BE2C (cell line): ENCODE measurements around the gene CLSTN2.

Experiments used
- DNase-seq: peaks from one replicate; pipeline ENCODE4 v3.0.0-alpha.2; 2020
- H3K27me3 ChIP-seq: fragments of 250-450 bp; sonication (Bioruptor Pico); 2 replicates; pipeline ENCODE4 v1.5.1; 2020; ENCODE audit warnings: mild to moderate bottlenecking
- H3K36me3 ChIP-seq: fragments of 250-450 bp; sonication (Bioruptor Pico); 2 replicates; pipeline ENCODE4 v1.5.1; 2020; ENCODE audit warnings: mild to moderate bottlenecking
- H3K4me1 ChIP-seq: fragments of 250-450 bp; sonication (Bioruptor Pico); 2 replicates; pipeline ENCODE4 v1.5.1; 2020
- H3K4me3 ChIP-seq: 2 replicates; pipeline ENCODE4 v1.5.1; 2011; ENCODE audit warnings: low read depth, low read length
- H3K9me3 ChIP-seq: fragments of 250-450 bp; sonication (Bioruptor Pico); 2 replicates; pipeline ENCODE4 v1.5.1; 2020
- TF ChIP-seq, protein P1 (sequence below): IDR thresholded peaks from 2 replicates; pipeline ENCODE4 v1.5.1; 2012; ENCODE audit warnings: mild to moderate bottlenecking, low read depth, low read length

The CLSTN2 gene

DNA sequence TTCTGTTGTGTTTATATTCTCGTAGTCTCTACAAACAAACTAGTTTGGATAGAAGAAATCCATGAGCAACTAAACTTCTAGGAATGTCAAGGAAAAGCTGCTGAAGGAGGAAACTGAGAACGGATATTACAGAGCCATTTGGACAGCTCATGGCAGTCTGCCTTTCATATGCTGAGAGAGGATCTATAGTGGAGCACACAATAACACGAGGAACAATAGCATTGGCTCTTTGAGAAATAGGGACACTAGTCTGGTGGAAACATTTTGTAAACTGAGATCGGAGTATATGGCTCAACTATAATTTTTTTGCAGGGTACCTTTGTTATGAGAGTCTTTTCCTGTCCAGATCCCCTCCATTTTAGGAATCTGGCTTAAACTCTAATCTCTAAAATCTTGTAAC, 200.5 kb downstream of the CLSTN2 start:
- no peaks in the 10 kb centered on the region for H3K9me3 ChIP-seq
- peaks cover 41% of the 10 kb centered on the region for H3K4me1 ChIP-seq
- TF ChIP-seq, protein P1, sequence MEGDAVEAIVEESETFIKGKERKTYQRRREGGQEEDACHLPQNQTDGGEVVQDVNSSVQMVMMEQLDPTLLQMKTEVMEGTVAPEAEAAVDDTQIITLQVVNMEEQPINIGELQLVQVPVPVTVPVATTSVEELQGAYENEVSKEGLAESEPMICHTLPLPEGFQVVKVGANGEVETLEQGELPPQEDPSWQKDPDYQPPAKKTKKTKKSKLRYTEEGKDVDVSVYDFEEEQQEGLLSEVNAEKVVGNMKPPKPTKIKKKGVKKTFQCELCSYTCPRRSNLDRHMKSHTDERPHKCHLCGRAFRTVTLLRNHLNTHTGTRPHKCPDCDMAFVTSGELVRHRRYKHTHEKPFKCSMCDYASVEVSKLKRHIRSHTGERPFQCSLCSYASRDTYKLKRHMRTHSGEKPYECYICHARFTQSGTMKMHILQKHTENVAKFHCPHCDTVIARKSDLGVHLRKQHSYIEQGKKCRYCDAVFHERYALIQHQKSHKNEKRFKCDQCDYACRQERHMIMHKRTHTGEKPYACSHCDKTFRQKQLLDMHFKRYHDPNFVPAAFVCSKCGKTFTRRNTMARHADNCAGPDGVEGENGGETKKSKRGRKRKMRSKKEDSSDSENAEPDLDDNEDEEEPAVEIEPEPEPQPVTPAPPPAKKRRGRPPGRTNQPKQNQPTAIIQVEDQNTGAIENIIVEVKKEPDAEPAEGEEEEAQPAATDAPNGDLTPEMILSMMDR: no peak
- no peaks in the 10 kb centered on the region for H3K36me3 ChIP-seq
- no peak overlapping the region for H3K4me3 ChIP-seq
- no peaks in the 10 kb centered on the region for H3K27me3 ChIP-seq
- no peak for DNase-seq

DNA sequence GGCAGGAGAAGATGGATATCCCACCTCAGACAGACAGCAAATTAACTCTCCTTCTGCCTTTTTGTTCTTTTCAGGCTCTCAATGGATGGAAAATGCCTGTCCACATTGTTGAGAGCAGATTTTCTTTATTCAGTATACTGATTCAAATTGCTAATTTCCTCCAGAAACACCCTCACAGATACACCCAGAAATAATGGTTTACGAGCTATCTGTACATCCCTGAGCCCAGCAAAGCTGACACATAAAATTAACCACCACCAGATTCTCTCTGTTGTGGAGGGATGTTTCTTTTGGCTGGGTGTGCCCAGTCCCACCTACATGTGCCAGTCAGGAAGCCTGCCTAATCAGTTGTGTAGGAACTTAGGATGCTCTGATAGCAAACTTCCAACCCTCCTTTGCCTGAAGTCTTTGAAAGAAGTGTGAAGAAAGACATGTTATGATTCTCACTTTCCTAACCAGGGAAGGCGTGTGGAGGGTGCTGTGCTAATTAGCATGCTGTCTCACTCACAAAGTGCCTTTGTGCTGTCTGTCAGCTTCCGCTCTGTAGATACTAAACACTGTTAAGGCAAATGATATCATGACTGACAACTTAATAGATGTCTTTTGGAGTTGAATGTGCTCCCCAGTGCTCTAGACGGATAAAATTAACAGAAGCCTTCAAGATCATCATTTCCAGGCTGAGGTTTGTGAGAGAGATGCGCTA, 208.5 kb downstream of the CLSTN2 start:
- Histone ChIP-seq H3K27me3 (no peaks in the 10 kb centered on the region), H3K9me3 (no peaks in the 10 kb centered on the region), H3K4me1 (no peaks in the 10 kb centered on the region), H3K36me3 (no peaks in the 10 kb centered on the region), H3K4me3 (no peak overlapping the region)
- no peak for DNase-seq
- TF ChIP-seq, protein P1: no peak

DNA sequence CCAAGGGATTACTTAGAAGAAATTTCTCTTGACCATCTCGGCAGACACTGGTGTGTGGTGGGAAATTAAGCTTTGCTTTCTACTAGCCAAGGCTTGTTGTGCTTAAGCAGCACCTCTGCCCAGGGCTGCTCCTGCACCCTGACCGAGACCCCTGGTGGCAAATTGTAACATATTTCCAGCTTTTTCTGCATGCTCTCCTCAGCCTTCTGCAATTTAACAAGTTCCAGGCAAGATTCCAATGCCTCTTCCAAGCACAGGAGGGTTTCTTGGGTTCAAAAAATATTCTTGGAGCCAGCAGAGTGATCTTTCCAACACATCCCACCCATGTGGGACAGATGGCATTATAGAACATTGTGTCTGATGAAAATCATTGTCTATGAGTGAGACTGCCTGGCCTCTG, 210.5 kb downstream of the CLSTN2 start:
- H3K9me3 ChIP-seq: no peaks in the 10 kb centered on the region
- H3K27me3 ChIP-seq: no peaks in the 10 kb centered on the region
- no peaks in the 10 kb centered on the region for H3K36me3 ChIP-seq
- TF ChIP-seq, protein P1: peak; percentile 31
- DNase-seq: no peak
- no peak overlapping the region for H3K4me3 ChIP-seq
- H3K4me1 ChIP-seq: no peaks in the 10 kb centered on the region

DNA sequence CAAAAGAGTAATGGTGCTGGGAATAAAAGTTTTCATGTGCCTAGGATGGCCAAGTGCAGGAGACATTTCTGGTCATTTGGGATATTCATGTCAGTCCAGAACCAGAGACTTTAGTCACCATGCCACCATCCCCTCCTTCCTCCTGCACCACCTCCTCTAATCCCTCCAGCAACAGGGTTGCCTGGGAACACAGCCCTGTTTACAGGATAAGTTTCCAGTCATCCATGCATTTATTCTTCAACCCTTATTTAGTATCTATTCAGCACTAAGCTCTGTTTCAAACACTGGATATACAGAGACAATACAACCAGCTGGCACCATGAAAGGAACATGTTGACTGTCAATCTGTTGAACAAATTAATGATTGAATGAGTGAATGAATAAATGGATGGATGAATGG, 211.7 kb downstream of the CLSTN2 start:
- no peak for DNase-seq
- no peaks in the 10 kb centered on the region for H3K4me1 ChIP-seq
- H3K9me3 ChIP-seq: no peaks in the 10 kb centered on the region
- no peak overlapping the region for H3K4me3 ChIP-seq
- TF ChIP-seq, protein P1: no peak
- H3K36me3 ChIP-seq: no peaks in the 10 kb centered on the region
- no peaks in the 10 kb centered on the region for H3K27me3 ChIP-seq

DNA sequence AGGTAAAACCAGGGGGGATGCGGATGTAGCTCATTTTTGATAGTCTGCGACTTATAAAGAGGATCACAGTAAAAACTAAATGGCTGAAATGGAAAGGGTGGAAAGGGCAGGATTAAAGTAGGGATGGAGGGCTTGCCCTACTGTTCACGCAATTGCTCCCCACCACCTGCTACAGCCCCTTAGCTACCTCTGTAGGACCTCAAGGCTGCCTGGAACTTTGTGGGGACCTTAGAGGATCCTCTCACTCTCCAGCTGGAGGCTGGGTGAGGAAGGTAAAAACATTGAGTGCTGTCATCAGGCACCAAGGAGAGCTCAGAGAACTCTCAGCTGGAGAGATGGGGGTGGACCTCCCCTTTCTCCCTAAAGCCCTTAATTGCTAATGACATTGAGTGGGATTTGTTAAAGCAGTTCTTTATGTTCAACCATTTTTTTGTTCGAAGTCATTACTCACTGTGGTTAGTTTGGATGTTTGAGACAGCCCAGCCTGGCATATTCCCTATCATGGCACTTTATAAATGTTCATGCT, 213.0 kb downstream of the CLSTN2 start:
- H3K36me3 ChIP-seq: no peaks in the 10 kb centered on the region
- no peaks in the 10 kb centered on the region for H3K4me1 ChIP-seq
- TF ChIP-seq, protein P1: no peak
- no peaks in the 10 kb centered on the region for H3K27me3 ChIP-seq
- no peak for DNase-seq
- H3K4me3 ChIP-seq: no peak overlapping the region
- H3K9me3 ChIP-seq: no peaks in the 10 kb centered on the region

- TF ChIP-seq, protein P1: no peak
- DNase-seq: no peak
- H3K9me3 ChIP-seq: no peaks in the 10 kb centered on the region
Observed at GRCh38 chr3:140148824-140149390, 213.9 kb downstream of the CLSTN2 start.

More at GRCh38 chr3:140148824-140149390, 213.9 kb downstream of the CLSTN2 start:
- H3K4me3 ChIP-seq: no peak overlapping the region
- H3K4me1 ChIP-seq: no peaks in the 10 kb centered on the region
- H3K36me3 ChIP-seq: no peaks in the 10 kb centered on the region
- H3K27me3 ChIP-seq: no peaks in the 10 kb centered on the region
